Stimulated activated CD8-positive, alpha-beta memory T cell treated with anti-CD3 and anti-CD28 coated beads, Interleukin-15, amount 100 ng/mL, for 1 hour (primary cell): ENCODE results near the gene AGPAT1.
A peak's percentile ranks its signal among the peaks of the same experiment; 100 is the strongest.

Experiments used
- DNase-seq: peaks from one replicate; pipeline ENCODE4 v3.0.0-alpha.2; 2020; ENCODE audit warnings: low read depth

The AGPAT1 gene

GRCh38 chr6:32168807-32169591, 6.9 kb downstream of the AGPAT1 start:
- DNase-seq: no peak

- DNase-seq: no peak
Measured at GRCh38 chr6:32168350-32168749, 7.5 kb downstream of the AGPAT1 start.

GRCh38 chr6:32167761-32168262, 8.1 kb downstream of the AGPAT1 start:
- DNase-seq: no peak

GRCh38 chr6:32167154-32167760, 8.6 kb downstream of the AGPAT1 start:
- DNase-seq: no peak

- DNase-seq: no peak
Measured at GRCh38 chr6:32166411-32167061, 9.3 kb downstream of the AGPAT1 start.

GRCh38 chr6:32164295-32164694, 11.6 kb downstream of the AGPAT1 start, which contains the start of gene EGFL8:
Gene EGFL8 (plus strand): TSS chr6:32164595. CDS start chr6:32166166, 1,571 bp downstream.
- DNase-seq: no peak

GRCh38 chr6:32163559-32164258, 12.2 kb downstream of the AGPAT1 start:
- DNase-seq: no peak

- no peak for DNase-seq
Measured at GRCh38 chr6:32158052-32158451, 17.8 kb downstream of the AGPAT1 start.

GRCh38 chr6:32156891-32157290, 19.0 kb downstream of the AGPAT1 start:
- no peak for DNase-seq

- peak; percentile 37 for DNase-seq
Measured at GRCh38 chr6:32154514-32155161, 21.2 kb downstream of the AGPAT1 start.

GRCh38 chr6:32153564-32154513, 22.0 kb downstream of the AGPAT1 start, which contains the start of gene PPT2:
Gene PPT2 (plus strand): TSS chr6:32154141. CDS start chr6:32154595, 454 bp downstream.
- DNase-seq: peak; percentile 58

- DNase-seq: no peak
Measured at GRCh38 chr6:32152769-32153563, 22.9 kb downstream of the AGPAT1 start.

- no peak for DNase-seq
Measured at GRCh38 chr6:32151863-32152768, 23.8 kb downstream of the AGPAT1 start, which contains the start of gene PRRT1. Gene PRRT1 (minus strand): TSS chr6:32151939. CDS start chr6:32151827, 112 bp downstream.

- DNase-seq: no peak
Measured at GRCh38 chr6:32151181-32151862, 24.6 kb downstream of the AGPAT1 start.

GRCh38 chr6:32149932-32150870, 25.7 kb downstream of the AGPAT1 start:
- DNase-seq: no peak

- no peak for DNase-seq
Measured at GRCh38 chr6:32149092-32149755, 26.7 kb downstream of the AGPAT1 start.
